Myocyte (in vitro differentiated cells): ENCODE measurements around the gene CYP1A1. TPM values are rescaled to one million over a fixed set of nuclear protein-coding genes. Genes with fewer than 3 reads are reported as not detected.
"Not testable (repeated sequence)": the region's sequence is repeated elsewhere in the genome, so short reads cannot be mapped to it uniquely, and the experiment has no call there.

ENCODE experiments used
- DNase-seq: peaks from one replicate; pipeline ENCODE4 v3.0.0-alpha.2; 2012; ENCODE audit warnings: low read depth
- total RNA-seq: library from RNA; depleted of rRNA; stranded (reverse); fragments of >200 nt; gene quantifications from 2 replicates; pipeline ENCODE4 v1.2.3, GENCODE V29; 2014

CYP1A1 gene
- total RNA-seq, 1 donor from 2014 or later, result not detected

DNA sequence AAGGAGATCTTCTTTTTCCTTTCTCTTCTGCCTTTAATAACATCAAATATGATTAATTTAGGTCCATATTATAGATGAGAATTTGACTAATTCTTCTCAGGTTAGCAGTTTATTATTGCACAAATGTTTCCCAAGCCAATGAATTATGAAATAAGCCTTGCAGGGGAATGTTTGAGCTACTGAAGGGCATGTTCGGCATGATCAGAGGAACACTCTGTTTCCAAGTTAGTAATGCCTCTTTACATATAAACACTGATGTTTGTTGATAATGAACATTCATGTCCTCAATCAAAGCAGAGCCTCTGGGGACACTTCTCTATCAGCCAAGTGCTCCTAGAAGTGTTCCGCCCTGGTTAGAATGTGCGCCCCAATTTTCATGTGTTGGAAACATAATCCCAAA, 10.0 kb upstream of the CYP1A1 start:
- no peak for DNase-seq

DNA sequence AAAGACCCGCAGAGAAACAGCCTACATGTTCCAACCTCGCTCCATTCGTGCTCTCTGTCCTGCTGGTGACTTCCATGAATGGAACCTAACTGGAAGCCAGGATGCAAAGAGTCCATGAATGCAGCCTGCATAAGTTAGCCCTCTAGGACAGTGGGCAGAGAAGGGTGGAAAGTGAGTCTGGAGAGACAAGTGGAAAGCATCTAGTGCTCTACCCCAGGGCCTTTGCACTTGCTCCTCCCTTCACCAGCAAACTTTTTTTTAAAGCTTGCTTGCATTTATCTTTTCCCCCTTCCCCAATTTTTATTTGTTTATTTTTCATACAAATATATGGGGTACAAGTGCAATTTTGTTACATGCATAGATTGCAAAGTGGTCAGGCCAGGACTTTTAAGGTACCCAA, 7.9 kb upstream of the CYP1A1 start:
- no peak for DNase-seq

- DNase-seq, result no peak
Observed at GRCh38 chr15:74732846-74733245, 7.5 kb upstream of the CYP1A1 start.

DNA sequence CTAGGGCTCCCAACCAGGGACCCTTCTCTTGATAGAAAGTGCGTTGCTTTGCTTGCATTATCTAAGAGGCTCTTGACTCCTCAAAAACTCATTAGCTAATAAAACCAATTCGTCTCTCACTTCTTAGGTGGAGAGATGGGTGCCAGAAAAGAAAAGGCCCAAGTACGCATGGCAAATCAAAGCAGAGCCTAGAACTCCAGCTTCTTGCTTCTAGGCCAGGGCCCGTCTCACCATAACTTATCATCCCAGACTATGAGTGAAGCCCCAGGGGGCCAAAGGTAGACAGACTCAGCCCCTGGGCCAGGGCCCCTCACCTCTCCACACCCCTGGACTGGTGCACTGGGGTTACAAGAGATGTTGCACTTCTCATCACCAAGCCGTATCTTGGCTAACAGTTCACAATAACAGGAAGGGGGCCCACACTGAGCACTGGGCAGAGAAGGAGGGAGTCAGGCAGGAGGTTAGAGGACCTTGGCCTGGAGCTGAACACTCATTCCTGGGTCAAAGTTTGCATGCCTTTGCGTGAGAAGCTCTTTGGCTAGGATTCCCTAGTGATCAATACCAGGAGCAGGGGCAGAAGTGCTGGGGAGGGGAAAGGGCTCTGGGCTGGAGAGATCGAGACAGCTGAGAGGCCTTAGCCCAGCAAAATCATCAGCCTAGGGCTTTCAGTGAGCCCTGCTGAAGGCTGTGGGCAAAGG, 5.4 kb upstream of the CYP1A1 start:
- no peak for DNase-seq

GRCh38 chr15:74729372-74729771, 4.0 kb upstream of the CYP1A1 start:
- DNase-seq, result not testable (repeated sequence)

DNA sequence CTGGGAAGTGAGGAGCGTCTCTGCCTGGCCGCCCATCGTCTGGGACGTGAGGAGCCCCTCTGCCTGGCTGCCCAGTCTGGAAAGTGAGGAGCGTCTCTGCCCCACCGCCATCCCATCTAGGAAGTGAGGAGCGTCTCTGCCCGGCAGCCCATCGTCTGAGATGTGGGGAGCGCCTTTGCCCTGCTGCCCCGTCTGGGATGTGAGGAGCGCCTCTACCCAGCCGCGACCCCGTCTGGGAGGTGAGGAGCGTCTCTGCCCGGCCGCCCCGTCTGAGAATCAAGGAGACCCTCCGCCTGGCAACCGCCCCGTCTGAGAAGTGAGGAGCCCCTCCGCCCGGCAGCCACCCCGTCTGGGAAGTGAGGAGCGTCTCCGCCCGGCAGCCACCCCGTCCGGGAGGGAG, 3.4 kb upstream of the CYP1A1 start:
- not testable (repeated sequence) for DNase-seq

DNA sequence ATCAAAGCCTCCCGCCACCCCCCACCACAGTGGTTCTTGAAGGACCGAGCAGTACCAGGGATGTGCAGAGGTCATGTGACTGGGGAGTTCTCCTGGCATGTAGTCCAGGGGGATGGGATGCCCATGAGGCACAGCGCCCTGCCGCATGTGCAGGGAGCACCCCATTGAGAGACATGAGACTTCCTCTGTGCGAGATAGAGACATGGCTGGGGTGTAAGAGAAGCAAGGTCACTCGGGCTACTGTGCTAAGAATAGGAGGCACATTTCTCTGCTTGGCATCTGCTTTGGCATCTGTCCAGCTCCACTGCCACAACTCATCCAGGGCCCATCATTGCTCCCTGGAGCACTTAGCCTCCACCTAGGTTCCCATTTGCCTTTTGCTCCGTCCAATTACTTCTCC, 2.4 kb upstream of the CYP1A1 start:
- DNase-seq, result peak; percentile 52

- no peak for DNase-seq
Observed at GRCh38 chr15:74726774-74727164, 1.4 kb upstream of the CYP1A1 start.

DNA sequence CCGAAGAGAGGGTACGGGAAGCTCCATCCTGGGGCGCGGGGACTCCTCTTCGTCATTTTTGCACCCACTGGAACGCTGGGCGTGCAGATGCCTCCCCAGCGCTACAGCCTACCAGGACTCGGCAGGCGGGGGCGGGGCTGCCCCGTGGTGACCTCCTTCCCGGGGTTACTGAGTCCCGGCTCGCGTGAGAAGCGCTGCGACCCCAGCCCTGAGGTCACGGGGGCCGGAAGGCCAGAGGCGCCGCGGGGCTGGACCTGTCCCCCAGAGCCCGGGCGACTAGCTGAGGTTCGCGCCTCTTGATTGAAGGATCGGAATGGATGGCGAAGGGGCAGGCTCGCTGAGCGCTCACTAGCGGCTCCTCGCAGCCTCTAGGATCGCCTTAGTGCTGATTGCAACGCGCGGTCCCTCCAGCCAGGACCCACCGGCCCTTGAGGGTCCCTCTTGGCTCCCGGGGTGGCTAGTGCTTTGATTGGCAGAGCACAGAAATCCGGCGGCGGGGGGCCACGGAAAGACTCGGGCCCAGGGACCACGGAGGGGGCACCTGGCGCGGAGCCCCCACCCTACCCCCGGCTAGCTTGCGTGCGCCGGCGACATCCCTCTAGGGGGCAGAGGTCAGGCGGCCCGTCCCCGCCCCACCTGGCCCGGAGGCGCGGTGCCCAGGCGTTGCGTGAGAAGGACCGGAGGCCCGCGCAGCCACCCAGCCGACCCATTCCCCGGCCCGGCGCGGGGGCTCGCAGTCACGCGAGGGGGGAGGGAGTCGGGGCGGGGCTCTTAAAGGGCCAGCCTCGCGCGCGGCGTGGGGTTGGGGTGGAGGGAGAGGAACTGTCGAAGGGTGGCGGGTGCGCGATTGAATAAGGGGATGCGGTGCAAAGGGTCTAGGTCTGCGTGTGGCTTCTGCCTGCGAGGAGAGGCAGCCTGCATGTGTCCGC, 781 bp upstream of the CYP1A1 start:
- DNase-seq, result peak; percentile 31

DNA sequence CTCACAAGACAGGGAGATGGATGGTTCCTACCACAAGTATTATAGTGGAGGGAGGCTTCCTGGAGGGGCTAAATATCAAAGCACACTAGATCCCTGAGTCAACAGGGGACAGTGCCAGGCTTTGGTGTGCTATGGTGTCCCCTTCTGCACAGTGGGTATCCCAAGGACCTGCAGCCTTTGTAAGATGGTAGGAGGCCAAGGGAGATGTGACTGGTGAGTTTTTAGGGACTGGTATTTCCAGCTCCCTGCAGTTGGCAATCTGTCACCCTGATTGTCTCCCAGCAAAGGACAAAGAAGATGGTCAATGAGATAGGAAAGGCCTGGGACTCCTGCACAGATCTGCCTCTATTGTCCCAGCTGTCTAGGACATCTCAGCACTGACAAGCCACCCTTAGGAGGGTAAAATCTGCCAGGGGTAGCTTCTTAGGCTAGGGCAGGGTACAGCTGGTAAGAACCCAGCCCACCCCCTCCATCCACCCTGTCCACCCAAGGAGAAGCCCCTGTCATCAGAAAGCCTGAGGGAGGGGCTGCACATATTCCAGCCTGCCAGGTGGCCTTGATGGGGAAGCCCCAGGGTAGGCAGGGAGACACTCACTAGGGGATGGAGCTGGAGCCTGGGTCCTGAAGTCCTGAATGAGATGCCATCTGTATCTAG, 631 bp downstream of the CYP1A1 start:
- DNase-seq, result no peak

DNA sequence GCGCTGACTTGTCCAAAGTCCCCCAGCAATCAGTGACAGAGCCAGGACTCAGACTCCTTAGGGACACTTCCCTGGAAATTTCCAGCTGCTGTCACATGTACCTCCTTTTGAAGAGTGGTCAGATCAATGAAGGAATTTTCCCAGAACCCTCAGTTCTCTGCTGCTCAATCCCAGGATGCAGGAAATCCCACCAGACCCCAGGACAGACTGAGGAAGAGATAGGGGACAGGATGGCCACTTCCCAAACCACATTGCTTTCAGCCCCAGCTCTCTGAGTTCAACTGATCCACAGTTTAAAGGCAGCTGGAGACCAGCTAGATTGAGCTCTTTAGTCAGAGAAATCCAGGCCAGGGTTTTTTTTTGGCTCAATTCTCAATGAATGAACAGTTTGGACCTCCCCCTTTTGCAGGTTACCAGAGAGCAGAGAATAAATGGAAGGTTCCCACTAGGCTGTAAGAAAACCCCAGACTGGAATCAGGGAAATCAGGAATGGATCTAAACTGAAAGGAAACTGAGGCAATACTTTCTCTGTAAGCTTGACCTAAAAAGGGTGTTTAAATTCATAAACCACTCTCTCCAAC, 1.5 kb downstream of the CYP1A1 start:
- peak; percentile 63 for DNase-seq

- no peak for DNase-seq
Observed at GRCh38 chr15:74723187-74723586, 2.1 kb downstream of the CYP1A1 start.

DNA sequence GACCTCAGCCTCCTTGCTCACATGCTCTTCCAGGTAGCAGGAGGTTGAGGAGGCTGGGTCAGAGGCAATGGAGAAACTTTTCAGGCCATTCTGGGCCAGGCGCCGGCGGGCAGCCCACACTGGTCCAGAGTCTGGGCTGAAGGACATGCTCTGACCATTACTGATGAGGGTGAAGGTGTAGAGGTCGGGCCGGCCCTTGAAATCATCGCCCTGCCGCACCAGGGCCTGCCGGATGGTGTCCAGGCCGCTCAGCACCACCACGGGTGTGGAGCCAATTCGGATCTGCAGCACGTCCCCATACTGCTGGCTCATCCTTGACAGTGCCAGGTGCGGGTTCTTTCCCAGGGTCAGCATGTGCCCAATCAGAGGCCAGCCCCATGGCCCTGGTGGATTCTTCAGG, 2.7 kb downstream of the CYP1A1 start:
- no peak for DNase-seq

GRCh38 chr15:74716651-74717050, 8.7 kb downstream of the CYP1A1 start:
- no peak for DNase-seq

DNA sequence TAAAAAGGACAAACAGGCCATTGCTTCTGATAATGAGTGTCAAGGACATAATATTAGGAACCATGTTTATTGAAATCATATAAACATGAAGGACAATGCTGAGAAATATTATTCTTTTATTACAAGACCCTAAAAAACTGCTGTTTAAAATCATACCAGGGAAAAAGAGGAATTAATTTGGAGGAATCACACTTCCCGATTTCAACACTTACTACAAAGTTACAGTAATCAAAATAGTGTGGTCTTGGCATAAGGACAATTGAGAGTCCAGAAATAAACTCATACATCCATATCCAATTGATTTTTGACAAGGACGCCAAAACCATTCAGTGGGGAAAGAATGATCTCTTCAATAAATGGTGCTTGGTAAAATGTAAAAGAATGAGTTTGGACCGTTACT, 13.0 kb downstream of the CYP1A1 start:
- no peak for DNase-seq

GRCh38 chr15:74710319-74711094, 14.8 kb downstream of the CYP1A1 start:
- no peak for DNase-seq

DNA sequence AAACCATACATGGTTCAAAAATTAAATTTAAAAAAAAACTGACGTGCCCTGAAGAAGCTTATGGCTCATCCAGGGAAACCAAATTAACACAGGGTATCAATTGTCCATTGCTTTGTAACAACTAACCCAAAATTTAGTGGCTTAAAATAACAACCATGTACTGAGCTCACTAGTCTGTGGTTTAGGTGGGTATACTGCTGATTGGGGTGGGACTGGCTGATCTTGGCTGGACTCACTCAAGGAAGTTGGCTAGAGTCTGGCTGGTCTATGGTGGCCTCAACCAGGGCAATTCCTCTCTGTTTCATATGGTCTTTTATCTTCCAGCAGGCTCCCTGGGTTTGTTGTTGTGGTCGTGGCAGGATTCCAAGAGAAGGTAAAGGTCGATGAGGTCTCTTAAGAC, 15.4 kb downstream of the CYP1A1 start:
- no peak for DNase-seq

- no peak for DNase-seq
Observed at GRCh38 chr15:74709011-74709410, 16.3 kb downstream of the CYP1A1 start.

GRCh38 chr15:74696808-74697207, 28.5 kb downstream of the CYP1A1 start:
- no peak for DNase-seq

- no peak for DNase-seq
Observed at GRCh38 chr15:74696398-74696729, 29.0 kb downstream of the CYP1A1 start.
